GM18873 (cell line): ENCODE data around the gene SHB.

Experiments
- ATAC-seq: cut with Tn5 transposase; IDR thresholded peaks from one replicate; pipeline ENCODE4 v1.9.1; 2021; ENCODE audit warnings: mild to moderate bottlenecking, moderate library complexity, moderate number of reproducible peaks; ENCODE audit not compliant: unreplicated experiment, low FRiP score

The SHB gene

GRCh38 chr9:38089387-38090165, 20.5 kb upstream of the SHB start:
- ATAC-seq = no peak

GRCh38 chr9:38088006-38088925, 19.2 kb upstream of the SHB start:
- no peak for ATAC-seq

GRCh38 chr9:38086496-38086895, 17.5 kb upstream of the SHB start:
- no peak for ATAC-seq

DNA sequence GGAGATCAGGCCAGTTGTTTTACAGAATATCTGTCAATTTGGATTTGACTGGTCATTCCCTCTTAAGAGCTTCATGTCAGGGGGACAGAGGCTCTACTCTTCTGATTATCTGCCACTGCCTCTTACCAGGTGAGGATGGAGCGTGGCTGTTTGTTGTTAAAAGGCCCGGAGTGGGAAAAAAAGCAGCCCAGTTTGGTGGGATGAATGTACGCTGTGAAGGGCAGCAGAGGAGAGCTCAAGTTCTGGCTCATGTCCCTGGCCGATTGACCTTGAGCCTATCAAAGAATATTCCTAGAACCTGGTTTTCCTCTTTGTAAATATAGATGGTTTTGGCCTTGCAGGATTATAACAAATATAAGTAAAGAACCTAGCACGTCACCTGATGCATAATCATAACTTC, 16.3 kb upstream of the SHB start:
- no peak for ATAC-seq

DNA sequence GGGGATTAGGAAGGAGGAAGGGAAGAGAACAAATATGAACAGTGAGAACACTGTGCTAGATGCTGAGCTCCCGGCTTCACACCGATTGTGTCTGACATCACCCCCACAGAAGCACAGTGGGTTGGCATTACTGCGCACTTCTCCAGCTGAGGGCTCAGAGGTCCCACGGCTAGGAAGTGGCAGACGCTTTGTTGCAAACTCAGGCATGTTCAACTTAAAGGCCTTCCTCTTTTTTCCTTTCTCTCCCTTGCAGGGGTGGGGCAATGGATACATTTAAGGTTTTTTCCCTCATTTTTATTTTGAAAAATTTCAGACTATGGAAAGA, 15.5 kb upstream of the SHB start:
- ATAC-seq = no peak

- ATAC-seq = no peak
These were observed 15.0 kb upstream of the SHB start for GRCh38 chr9:38083858-38084555.

GRCh38 chr9:38082446-38083287, 13.6 kb upstream of the SHB start:
- no peak for ATAC-seq

DNA sequence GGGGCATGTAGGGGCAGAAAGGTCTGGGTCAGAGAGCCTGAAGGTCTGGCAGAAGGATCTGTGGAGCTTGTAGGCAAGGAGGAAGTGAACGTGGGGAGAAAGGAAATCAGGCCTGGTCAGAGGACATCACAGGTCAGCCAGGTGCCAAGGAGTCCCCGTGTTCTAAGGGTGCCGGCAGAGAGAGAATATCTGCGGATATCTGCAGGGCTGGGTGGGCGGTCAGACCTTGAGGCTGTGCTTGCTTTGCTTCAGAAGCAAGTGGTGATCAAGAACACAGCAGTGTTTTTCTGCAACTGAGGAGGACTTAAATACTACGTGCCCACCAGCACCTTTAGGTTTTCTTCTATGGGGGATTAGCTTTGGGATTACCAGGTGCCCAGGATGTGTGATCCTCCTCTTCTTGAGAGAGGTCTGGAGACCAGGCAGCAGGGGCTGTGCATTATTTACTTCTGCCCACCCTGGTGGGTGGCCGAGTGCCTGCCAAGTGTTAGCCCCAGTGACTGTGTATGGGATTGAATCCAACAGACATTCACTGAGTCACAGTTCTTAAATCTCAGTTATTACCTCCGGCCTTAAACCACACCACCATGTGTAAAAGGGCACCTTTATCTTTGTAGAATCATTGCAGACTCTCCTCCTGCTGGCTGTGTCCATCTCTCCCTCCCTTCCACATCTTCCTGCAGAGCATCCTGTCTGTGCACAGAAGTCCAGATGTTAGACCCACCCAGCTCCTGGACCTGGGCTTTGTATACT, 12.5 kb upstream of the SHB start:
- no peak for ATAC-seq

GRCh38 chr9:38079461-38080031, 10.5 kb upstream of the SHB start:
- no peak for ATAC-seq

- ATAC-seq = no peak
These were observed 6.2 kb upstream of the SHB start for GRCh38 chr9:38075272-38075671.

DNA sequence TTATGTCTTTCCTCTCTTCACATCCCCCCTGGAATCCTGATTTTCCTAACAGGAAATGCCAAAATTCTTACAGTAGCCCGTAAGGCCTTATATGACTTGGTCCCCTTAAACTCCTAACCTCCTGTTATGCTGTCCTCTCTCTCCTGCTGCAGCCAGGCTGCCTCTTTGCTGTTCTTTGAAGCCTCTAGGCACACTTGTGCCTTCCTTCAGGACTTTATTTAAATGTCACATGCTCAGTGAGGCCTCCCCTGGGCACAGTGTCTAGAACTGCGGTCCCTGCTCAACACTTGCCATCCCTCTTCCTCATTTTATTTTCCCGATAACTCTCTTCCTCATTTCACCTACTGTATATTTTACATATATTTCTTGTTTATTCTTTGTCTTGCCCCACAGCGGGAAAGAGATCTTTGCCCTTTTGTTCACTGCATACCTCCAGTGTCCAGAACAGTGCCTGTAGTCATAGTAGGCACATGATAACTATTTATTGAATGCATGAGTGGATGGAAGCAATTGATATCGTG, 5.5 kb upstream of the SHB start:
- no peak for ATAC-seq

GRCh38 chr9:38073882-38074281, 4.9 kb upstream of the SHB start:
- ATAC-seq = no peak

GRCh38 chr9:38071470-38072134, 2.6 kb upstream of the SHB start:
- no peak for ATAC-seq

GRCh38 chr9:38067859-38068681, 957 bp downstream of the SHB start:
- no peak for ATAC-seq

- no peak for ATAC-seq
These were observed 1.8 kb downstream of the SHB start for GRCh38 chr9:38066914-38067858.

- ATAC-seq = no peak
These were observed 2.7 kb downstream of the SHB start for GRCh38 chr9:38066197-38066913.
